CD14-positive monocyte (primary cell): ENCODE measurements around the gene XYLT1. TPM values are rescaled to one million over a fixed set of nuclear protein-coding genes. Genes with fewer than 3 reads are reported as not detected.
A peak's percentile ranks its signal among the peaks of the same experiment; 100 is the strongest.

Experiments
- DNase-seq, 3 donors: peaks; one replicate each; pipeline ENCODE4 v3.0.0-alpha.2; 2011 to 2022
- H2AFZ ChIP-seq: 2 replicates; pipeline ENCODE4 v1.6.0; 2012; ENCODE audit warnings: mild to moderate bottlenecking, low read depth, low read length, inconsistent platforms; ENCODE audit not compliant: insufficient read depth, poor library complexity, severe bottlenecking
- H3K27ac ChIP-seq, 2 donors: 1 replicate in 1 of 2; 2 replicates in 1 of 2; pipeline ENCODE4 v1.5.1; 2012 to 2013; ENCODE audit warnings: low read length in 2 of 2, control low read depth in 1 of 2, inconsistent platforms in 1 of 2, low read depth in 1 of 2, mild to moderate bottlenecking in 1 of 2
- H3K27me3 ChIP-seq, 2 donors: one replicate each; pipeline versions ENCODE4 v1.6.0 to v1.6.1; 2011 to 2013; ENCODE audit warnings: low read length in 2 of 2; ENCODE audit not compliant: control insufficient read depth in 2 of 2, insufficient read depth in 2 of 2
- H3K36me3 ChIP-seq, 2 donors: replicated peaks in 1 of 2; 1 replicate in 1 of 2; 2 replicates in 1 of 2; pipeline versions ENCODE4 v1.5.1 to v1.6.1; 2012 to 2013; ENCODE audit warnings: low read length in 2 of 2, control low read depth in 1 of 2, inconsistent platforms in 1 of 2, mild to moderate bottlenecking in 1 of 2; ENCODE audit not compliant: insufficient read depth in 2 of 2, control insufficient read depth in 1 of 2
- H3K4me1 ChIP-seq, 2 donors: 1 replicate in 1 of 2; 2 replicates in 1 of 2; pipeline versions ENCODE4 v1.5.1 to v1.6.1; 2012 to 2013; ENCODE audit warnings: low read length in 2 of 2, control low read depth in 1 of 2, inconsistent platforms in 1 of 2, mild to moderate bottlenecking in 1 of 2, moderate library complexity in 1 of 2; ENCODE audit not compliant: insufficient read depth in 2 of 2, control insufficient read depth in 1 of 2
- H3K4me2 ChIP-seq: replicated peaks from 2 replicates; pipeline ENCODE3; 2012; ENCODE audit warnings: low read length, moderate library complexity, mild to moderate bottlenecking; ENCODE audit not compliant: poor library complexity, severe bottlenecking; ENCODE audit errors: extremely low read depth
- H3K4me3 ChIP-seq, 3 experiments: fragments of 200-600 bp in 1 of 3; sonication (generic) in 1 of 3; replicated peaks in 1 of 3; 1 replicate in 2 of 3; 2 replicates in 1 of 3; pipeline ENCODE4 v1.5.1; 2011 to 2013; ENCODE audit warnings: low read length in 3 of 3, mild to moderate bottlenecking in 3 of 3, control low read depth in 2 of 3, low read depth in 2 of 3, inconsistent platforms in 1 of 3, moderate library complexity in 1 of 3
- H3K79me2 ChIP-seq: 2 replicates; pipeline ENCODE4 v1.6.0; 2012; ENCODE audit warnings: mild to moderate bottlenecking, control low read depth, inconsistent platforms, low read length, moderate library complexity; ENCODE audit not compliant: insufficient read depth
- H3K9ac ChIP-seq: 2 replicates; pipeline ENCODE4 v1.6.0; 2017; ENCODE audit warnings: low read length, mild to moderate bottlenecking; ENCODE audit not compliant: insufficient read depth, poor library complexity, severe bottlenecking
- H3K9me3 ChIP-seq, 2 donors: replicated peaks in 1 of 2; 1 replicate in 1 of 2; 2 replicates in 1 of 2; pipeline versions ENCODE4 v1.5.1 to v1.6.1; 2012 to 2013; ENCODE audit warnings: low read length in 2 of 2, control low read depth in 1 of 2; ENCODE audit not compliant: control insufficient read depth in 1 of 2, insufficient read depth in 1 of 2
- H4K20me1 ChIP-seq: 2 replicates; pipeline ENCODE4 v1.6.0; 2012; ENCODE audit warnings: mild to moderate bottlenecking, low read length, control low read depth, moderate library complexity; ENCODE audit not compliant: insufficient read depth
- H3K27ac Mint-ChIP-seq, 7 donors: one replicate each; pipeline ENCODE4 v1.8.0; 2020; ENCODE audit warnings: mild to moderate bottlenecking in 7 of 7, mixed read lengths in 7 of 7, moderate library complexity in 6 of 7, inconsistent platforms in 2 of 7
- H3K27me3 Mint-ChIP-seq, 3 donors: one replicate each; pipeline ENCODE4 v1.8.0; 2021 to 2022; ENCODE audit warnings: low read depth in 3 of 3, mild to moderate bottlenecking in 3 of 3, mixed read lengths in 3 of 3, moderate library complexity in 3 of 3, inconsistent platforms in 1 of 3
- H3K36me3 Mint-ChIP-seq, 2 donors: one replicate each; pipeline ENCODE4 v1.8.0; 2020; ENCODE audit warnings: mixed read lengths in 2 of 2, inconsistent platforms in 1 of 2, mild to moderate bottlenecking in 1 of 2
- H3K4me1 Mint-ChIP-seq: one replicate; pipeline ENCODE4 v1.8.0; 2020; ENCODE audit warnings: mild to moderate bottlenecking, mixed read lengths
- H3K4me3 Mint-ChIP-seq, 2 donors: one replicate each; pipeline ENCODE4 v1.8.0; 2020; ENCODE audit warnings: mild to moderate bottlenecking in 2 of 2, mixed read lengths in 2 of 2, moderate library complexity in 1 of 2
- H3K9me3 Mint-ChIP-seq, 7 donors: one replicate each; pipeline ENCODE4 v1.8.0; 2020 to 2022; ENCODE audit warnings: mixed read lengths in 7 of 7, mild to moderate bottlenecking in 6 of 7, moderate library complexity in 6 of 7, inconsistent platforms in 2 of 7
- WGBS: methylation state at CpG from one replicate; pipeline ENCODE4 v1.1.5; 2013; ENCODE audit warnings: missing lambda C conversion rate; ENCODE audit not compliant: insufficient coverage; 5-methylcytosine and 5-hydroxymethylcytosine counted together
- intact Hi-C, 2 donors: fragments of 100-400 bp; cut with micrococcal nuclease; formaldehyde crosslinking; loops; one replicate each; pipeline versions ENCODE4 v1.15.0 to v1.15.1; 2023
- polyA plus RNA-seq, 3 donors: library from polyadenylated mRNA; depleted of rRNA in 1 of 3; unstranded in 2 of 3; stranded (reverse) in 1 of 3; fragments of 300-500 nt in 2 of 3; fragments of >200 nt in 1 of 3; fragmentation: Illumina TruSeq in 2 of 3; gene quantifications; 1 replicate in 2 of 3; 2 replicates in 1 of 3; pipeline ENCODE4 v1.2.3, GENCODE V29; 2012 to 2021
- TF ChIP-seq, protein P1 (sequence below): fragments of 200-600 bp; IDR thresholded peaks from one replicate; pipeline ENCODE4 v1.8.0; 2022; ENCODE audit warnings: antibody characterized with exemption, mild to moderate bottlenecking

The XYLT1 gene
- polyA plus RNA-seq, 3 donors: 0.51 to 9.4 (median 1.6) TPM

DNA sequence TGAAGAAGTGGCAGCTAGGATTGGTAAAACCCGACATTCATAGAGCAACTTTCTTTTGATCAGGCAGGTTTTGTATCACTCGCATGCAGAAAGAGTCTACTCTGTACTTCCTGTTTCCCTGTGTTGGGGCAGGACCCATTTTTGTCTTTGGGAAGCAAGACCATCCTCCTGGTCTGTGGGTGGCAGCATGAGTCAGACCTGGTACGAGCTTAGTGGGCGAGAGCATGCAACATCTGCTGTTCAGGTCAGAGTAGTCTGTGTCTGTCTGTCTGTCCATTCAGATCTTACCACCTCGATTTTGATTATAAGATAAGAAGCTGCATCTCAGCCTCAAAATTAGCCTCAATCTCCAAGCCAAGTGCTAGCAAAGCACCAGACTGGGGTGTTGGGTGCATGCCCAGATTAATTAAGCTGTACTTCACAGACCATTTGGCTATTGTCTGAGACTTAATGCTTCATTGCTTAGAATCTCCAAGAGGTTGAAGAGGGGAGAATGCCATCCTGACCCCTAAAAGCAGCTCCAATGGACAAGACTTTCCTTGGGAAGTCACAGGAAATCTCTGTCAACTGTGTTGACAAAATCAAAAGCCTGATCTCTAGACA lies 110.9 kb downstream of the XYLT1 start:
- H3K27me3 ChIP-seq: no peaks in the 10 kb centered on the region
- H3K79me2 ChIP-seq: peaks cover 50% of the 10 kb centered on the region
- TF ChIP-seq, protein P1, sequence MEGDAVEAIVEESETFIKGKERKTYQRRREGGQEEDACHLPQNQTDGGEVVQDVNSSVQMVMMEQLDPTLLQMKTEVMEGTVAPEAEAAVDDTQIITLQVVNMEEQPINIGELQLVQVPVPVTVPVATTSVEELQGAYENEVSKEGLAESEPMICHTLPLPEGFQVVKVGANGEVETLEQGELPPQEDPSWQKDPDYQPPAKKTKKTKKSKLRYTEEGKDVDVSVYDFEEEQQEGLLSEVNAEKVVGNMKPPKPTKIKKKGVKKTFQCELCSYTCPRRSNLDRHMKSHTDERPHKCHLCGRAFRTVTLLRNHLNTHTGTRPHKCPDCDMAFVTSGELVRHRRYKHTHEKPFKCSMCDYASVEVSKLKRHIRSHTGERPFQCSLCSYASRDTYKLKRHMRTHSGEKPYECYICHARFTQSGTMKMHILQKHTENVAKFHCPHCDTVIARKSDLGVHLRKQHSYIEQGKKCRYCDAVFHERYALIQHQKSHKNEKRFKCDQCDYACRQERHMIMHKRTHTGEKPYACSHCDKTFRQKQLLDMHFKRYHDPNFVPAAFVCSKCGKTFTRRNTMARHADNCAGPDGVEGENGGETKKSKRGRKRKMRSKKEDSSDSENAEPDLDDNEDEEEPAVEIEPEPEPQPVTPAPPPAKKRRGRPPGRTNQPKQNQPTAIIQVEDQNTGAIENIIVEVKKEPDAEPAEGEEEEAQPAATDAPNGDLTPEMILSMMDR: no peak
- peaks cover 0 to 2% (median 0%) of the 10 kb centered on the region in 7 donors for H3K9me3 Mint-ChIP-seq
- peaks cover 0 to 2% (median 0%) of the 10 kb centered on the region in 3 donors for H3K27me3 Mint-ChIP-seq
- H3K27ac ChIP-seq: peak overlapping the region; percentile 54 to 88
- peak overlapping the region; percentile 49 for H3K9ac ChIP-seq
- H3K4me1 ChIP-seq: peaks cover 63 to 64% of the 10 kb centered on the region in 2 donors
- no peak overlapping the region for H3K4me2 ChIP-seq
- H3K9me3 ChIP-seq: no peaks in the 10 kb centered on the region
- intact Hi-C loops: loop anchor here in 1 of 2 donors (1.0 to 5.0 kb wide), 2 partner anchors 18 to 38 kb away; no protein-coding TSS in a partner anchor
- H2AFZ ChIP-seq: no peak overlapping the region
- peak; percentile 90 to 96 (median 93) for DNase-seq
- H3K36me3 ChIP-seq: peaks cover 2 to 12% of the 10 kb centered on the region in 2 donors
- H3K4me3 ChIP-seq: no peak overlapping the region
- H3K4me3 Mint-ChIP-seq: peak overlapping the region in 1 of 2 donors; percentile 7
- peaks cover 67% of the 10 kb centered on the region for H3K4me1 Mint-ChIP-seq
- no CpG with 5 or more reads among the region's 5 CpGs for WGBS
- no peaks in the 10 kb centered on the region for H4K20me1 ChIP-seq
- peaks cover 23 to 35% of the 10 kb centered on the region in 2 donors for H3K36me3 Mint-ChIP-seq
- H3K27ac Mint-ChIP-seq: peak overlapping the region; percentile 84 to 98 (median 95)

DNA sequence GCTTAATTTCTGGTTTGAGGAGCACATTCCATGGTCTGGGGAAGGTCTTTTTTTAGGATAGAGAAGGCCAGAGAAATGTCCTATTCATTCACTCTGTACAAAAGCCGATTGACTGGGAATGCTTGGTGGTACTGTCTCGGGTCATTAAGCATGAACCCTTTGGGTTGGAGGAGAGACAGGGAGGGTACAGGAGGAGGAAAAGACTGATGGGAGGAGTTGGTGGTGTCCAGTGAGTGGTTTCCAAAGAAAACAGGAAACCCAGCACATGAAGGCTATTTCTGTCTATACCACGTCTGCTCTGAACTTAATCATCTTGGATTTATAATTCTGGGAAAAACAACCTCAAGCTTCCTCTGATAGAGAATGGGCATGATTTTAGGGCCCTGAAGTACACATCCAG lies 111.9 kb downstream of the XYLT1 start:
- H3K9me3 Mint-ChIP-seq: peaks cover 0 to 2% (median 0%) of the 10 kb centered on the region in 7 donors
- peaks cover 43% of the 10 kb centered on the region for H3K79me2 ChIP-seq
- H3K9ac ChIP-seq: no peak overlapping the region
- H4K20me1 ChIP-seq: no peaks in the 10 kb centered on the region
- peak overlapping the region; percentile 75 to 98 (median 90) for H3K27ac Mint-ChIP-seq
- H3K27ac ChIP-seq: peak overlapping the region in 1 of 2 donors; percentile 88
- intact Hi-C loops: loop anchor here in 1 of 2 donors (5.0 kb wide), 1 partner anchor 37 kb away; no protein-coding TSS in a partner anchor
- H3K27me3 ChIP-seq: no peaks in the 10 kb centered on the region
- DNase-seq: peak in 1 of 3 donors; percentile 51
- WGBS: no CpG with 5 or more reads among the region's 3 CpGs
- H3K4me1 Mint-ChIP-seq: peaks cover 62% of the 10 kb centered on the region
- no peak overlapping the region for H2AFZ ChIP-seq
- TF ChIP-seq, protein P1: no peak
- no peak overlapping the region for H3K4me3 Mint-ChIP-seq
- no peak overlapping the region for H3K4me3 ChIP-seq
- H3K36me3 ChIP-seq: peaks cover 4 to 21% of the 10 kb centered on the region in 2 donors
- peaks cover 26 to 42% of the 10 kb centered on the region in 2 donors for H3K36me3 Mint-ChIP-seq
- H3K9me3 ChIP-seq: no peaks in the 10 kb centered on the region
- H3K4me1 ChIP-seq: peaks cover 53 to 58% of the 10 kb centered on the region in 2 donors
- no peak overlapping the region for H3K4me2 ChIP-seq
- H3K27me3 Mint-ChIP-seq: peaks cover 0 to 2% (median 0%) of the 10 kb centered on the region in 3 donors
